ENCODE measurements around the gene RSRC2. TPM values are rescaled to one million over a fixed set of nuclear protein-coding genes. Genes with fewer than 3 reads are reported as not detected.
A peak's percentile ranks its signal among the peaks of the same experiment; 100 is the strongest.

RSRC2 gene
- total RNA-seq, 2 experiments from 2014 or later: 339 to 341 TPM

- H3K9me3 ChIP-seq (ENCODE audit: control insufficient read depth in 1 of 2, insufficient read depth in 1 of 2, low read length in 2 of 2): no peaks in the 10 kb centered on the region
- ATAC-seq (ENCODE audit: poor library complexity) (no peak), DNase-seq (no peak)
- H3K4me3 ChIP-seq (ENCODE audit: low read length): no peak overlapping the region
- no peak overlapping the region for H3K27ac ChIP-seq (ENCODE audit: low read depth in 1 of 2, low read length in 2 of 2)
- Mint-ChIP-seq H3K4me3 (no peak overlapping the region), H3K9me3 (no peaks in the 10 kb centered on the region), H3K27me3 (no peaks in the 10 kb centered on the region), H3K36me3 (ENCODE audit: low read depth) (peaks cover 94% of the 10 kb centered on the region), H3K4me1 (ENCODE audit: low read depth) (peaks cover 64% of the 10 kb centered on the region), H3K27ac (no peak overlapping the region)
- ChIA-PET POLR2A (interaction anchor here (2.6 kb wide), 1 partner anchor 20 kb away, joined by 23 read pairs; the partner anchor contains the start of gene ZCCHC8), CTCF (no interaction called here)
- H3K4me1 ChIP-seq (ENCODE audit: insufficient read depth, low read length): peaks cover 18% of the 10 kb centered on the region
- no peak for TF ChIP-seq CTCF (IDR thresholded peaks at IDR 0.05)
- peaks cover 91% of the 10 kb centered on the region for H3K36me3 ChIP-seq (ENCODE audit: insufficient read depth, low read length)
- H3K27me3 ChIP-seq (ENCODE audit: control insufficient read depth in 1 of 2, insufficient read depth in 2 of 2, low read length in 2 of 2): no peaks in the 10 kb centered on the region
- intact Hi-C loops (cut with DNase I, micrococcal nuclease): loop anchor here in 1 of 2 experiments (10.0 kb wide), 1 partner anchor 454 kb away; the partner anchor contains the start of gene OGFOD2
These were observed 6.1 kb downstream of the RSRC2 start for GRCh38 chr12:122520676-122521075.

- peaks cover 95% of the 10 kb centered on the region for H3K36me3 Mint-ChIP-seq (ENCODE audit: low read depth)
- H3K27ac Mint-ChIP-seq: peak overlapping the region; percentile 9
- no peak for ATAC-seq (ENCODE audit: poor library complexity)
- Histone ChIP-seq H3K27me3 (ENCODE audit: control insufficient read depth in 1 of 2, insufficient read depth in 2 of 2, low read length in 2 of 2) (no peaks in the 10 kb centered on the region), H3K36me3 (ENCODE audit: insufficient read depth, low read length) (peaks cover 98% of the 10 kb centered on the region), H3K27ac (ENCODE audit: low read depth in 1 of 2, low read length in 2 of 2) (no peak overlapping the region), H3K4me1 (ENCODE audit: insufficient read depth, low read length) (peaks cover 13% of the 10 kb centered on the region), H3K4me3 (ENCODE audit: low read length) (no peak overlapping the region), H3K9me3 (ENCODE audit: control insufficient read depth in 1 of 2, insufficient read depth in 1 of 2, low read length in 2 of 2) (no peaks in the 10 kb centered on the region)
- POLR2A ChIA-PET: interaction anchor here (2.6 kb wide), 1 partner anchor 19 kb away, joined by 23 read pairs; the partner anchor contains the start of gene ZCCHC8
- peaks cover 54% of the 10 kb centered on the region for H3K4me1 Mint-ChIP-seq (ENCODE audit: low read depth)
- no peak overlapping the region for H3K4me3 Mint-ChIP-seq
- no peak for TF ChIP-seq CTCF (IDR thresholded peaks at IDR 0.05)
- H3K27me3 Mint-ChIP-seq: no peaks in the 10 kb centered on the region
- no peak for DNase-seq
- intact Hi-C loops (cut with DNase I, micrococcal nuclease): no loop called here
- H3K9me3 Mint-ChIP-seq: no peaks in the 10 kb centered on the region
- CTCF ChIA-PET: interaction anchor here (0.6 kb wide), 1 partner anchor 22 kb away, joined by 3 read pairs; no protein-coding TSS in a partner anchor
These were observed 7.3 kb downstream of the RSRC2 start for GRCh38 chr12:122519418-122519817.

GRCh38 chr12:122518908-122519307, 7.8 kb downstream of the RSRC2 start:
- Mint-ChIP-seq H3K27ac (peak overlapping the region; percentile 49), H3K4me1 (ENCODE audit: low read depth) (peaks cover 49% of the 10 kb centered on the region), H3K36me3 (ENCODE audit: low read depth) (peaks cover 95% of the 10 kb centered on the region), H3K9me3 (no peaks in the 10 kb centered on the region), H3K4me3 (no peak overlapping the region), H3K27me3 (no peaks in the 10 kb centered on the region)
- Histone ChIP-seq H3K27ac (ENCODE audit: low read depth in 1 of 2, low read length in 2 of 2) (no peak overlapping the region), H3K36me3 (ENCODE audit: insufficient read depth, low read length) (peaks cover 97% of the 10 kb centered on the region), H3K4me1 (ENCODE audit: insufficient read depth, low read length) (peaks cover 13% of the 10 kb centered on the region), H3K4me3 (ENCODE audit: low read length) (no peak overlapping the region), H3K9me3 (ENCODE audit: control insufficient read depth in 1 of 2, insufficient read depth in 1 of 2, low read length in 2 of 2) (no peaks in the 10 kb centered on the region), H3K27me3 (ENCODE audit: control insufficient read depth in 1 of 2, insufficient read depth in 2 of 2, low read length in 2 of 2) (no peaks in the 10 kb centered on the region)
- ChIA-PET POLR2A (interaction anchor here (2.6 kb wide), 1 partner anchor 18 kb away, joined by 23 read pairs; the partner anchor contains the start of gene ZCCHC8), CTCF (no interaction called here)
- no peak for DNase-seq
- TF ChIP-seq CTCF (IDR thresholded peaks at IDR 0.05): no peak
- ATAC-seq (ENCODE audit: poor library complexity): no peak
- intact Hi-C loops (cut with DNase I, micrococcal nuclease): no loop called here
